Vagina (tissue), 2 donors: ENCODE data around the gene CCNI2.

Experiments used
- CTCF ChIP-seq, 3 experiments: fragments of 450-650 bp in 2 of 3; fragments of 200-600 bp in 1 of 3; sonication (generic) in 1 of 3; IDR thresholded peaks; one replicate each; pipeline ENCODE4 v1.5.1; 2017 to 2019; ENCODE audit warnings: antibody characterized with exemption in 3 of 3, mild to moderate bottlenecking in 2 of 3, moderate library complexity in 2 of 3
- POLR2A ChIP-seq, 2 donors: fragments of 450-650 bp; IDR thresholded peaks; one replicate each; pipeline ENCODE4 v1.6.1; 2017; ENCODE audit warnings: antibody characterized with exemption in 2 of 2, mild to moderate bottlenecking in 2 of 2, moderate library complexity in 2 of 2
- POLR2AphosphoS5 ChIP-seq, 2 donors: sonication (generic); formaldehyde crosslinking; IDR thresholded peaks; one replicate each; pipeline ENCODE4 v1.9.0; 2017; ENCODE audit warnings: antibody characterized with exemption in 2 of 2, mild to moderate bottlenecking in 2 of 2, low read depth in 1 of 2; ENCODE audit not compliant: insufficient read depth in 1 of 2

- TF ChIP-seq CTCF (IDR thresholded peaks at IDR 0.05) (no peak), POLR2A (IDR thresholded peaks at IDR 0.05) (no peak), POLR2AphosphoS5 (IDR thresholded peaks at IDR 0.05; ENCODE audit: insufficient read depth in 1 of 2, low read depth in 1 of 2) (no peak)
Observed at GRCh38 chr5:132787076-132787475, 39.9 kb downstream of the CCNI2 start.
